GM19452 (cell line): ENCODE results near the gene ADAMTSL2.

Experiments used
- ATAC-seq: cut with Tn5 transposase; IDR thresholded peaks from one replicate; pipeline ENCODE4 v1.9.1; 2021; ENCODE audit not compliant: unreplicated experiment

ADAMTSL2 gene

GRCh38 chr9:133534346-133535291 lies at the start of gene ADAMTSL2:
TSS of gene ADAMTSL2 (plus strand) at chr9:133534704. CDS start at chr9:133536713, 2,009 bp downstream.
- ATAC-seq = no peak

GRCh38 chr9:133485531-133486260 lies 48.8 kb upstream of the ADAMTSL2 start:
- no peak for ATAC-seq

GRCh38 chr9:133487331-133487725 lies 47.2 kb upstream of the ADAMTSL2 start:
- no peak for ATAC-seq

- no peak for ATAC-seq
Measured at GRCh38 chr9:133488686-133489252, 45.7 kb upstream of the ADAMTSL2 start.

GRCh38 chr9:133489253-133490190 lies 45.0 kb upstream of the ADAMTSL2 start:
- ATAC-seq = no peak

GRCh38 chr9:133490201-133490681 lies 44.3 kb upstream of the ADAMTSL2 start:
- ATAC-seq = no peak

- ATAC-seq = no peak
Measured at GRCh38 chr9:133490865-133491655, 43.4 kb upstream of the ADAMTSL2 start.

GRCh38 chr9:133491656-133491925 lies 42.9 kb upstream of the ADAMTSL2 start:
- ATAC-seq = no peak

- no peak for ATAC-seq
Measured at GRCh38 chr9:133492061-133493021, 42.2 kb upstream of the ADAMTSL2 start.

GRCh38 chr9:133493428-133493827 lies 41.1 kb upstream of the ADAMTSL2 start:
- ATAC-seq = no peak

- no peak for ATAC-seq
Measured at GRCh38 chr9:133493845-133494540, 40.5 kb upstream of the ADAMTSL2 start.

GRCh38 chr9:133494636-133495326 lies 39.7 kb upstream of the ADAMTSL2 start:
- no peak for ATAC-seq

- no peak for ATAC-seq
Measured at GRCh38 chr9:133495327-133496293, 38.9 kb upstream of the ADAMTSL2 start.

- ATAC-seq = no peak
Measured at GRCh38 chr9:133496861-133497842, 37.4 kb upstream of the ADAMTSL2 start.
